ENCODE measurements around the gene ABCC10.

DNA sequence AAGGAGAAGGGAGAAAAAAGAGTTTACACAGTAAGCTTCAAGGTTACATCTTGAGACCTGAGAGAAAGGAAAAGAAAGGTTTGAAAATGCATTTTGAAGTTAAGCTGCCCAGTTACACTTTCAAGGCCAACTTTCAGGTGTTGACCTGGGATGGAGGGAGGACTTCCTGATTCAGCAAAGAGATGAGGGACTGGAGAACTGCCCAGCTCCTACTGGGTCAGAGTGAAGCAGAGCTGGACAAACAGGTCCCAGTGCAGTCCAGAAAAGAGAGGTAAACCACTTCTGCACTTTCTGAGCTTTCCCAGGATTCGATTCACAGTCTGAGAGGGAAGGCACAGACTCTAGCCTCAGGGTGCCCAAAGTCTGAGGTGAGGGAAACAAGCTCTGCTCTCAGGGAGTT lies 44.1 kb downstream of the ABCC10 start:
- TF ChIP-seq EZH2 (optimal IDR thresholded peaks at IDR 0.05; ENCODE audit: low read depth, low read length) (no peak), EZH2phosphoT487 (IDR thresholded peaks at IDR 0.05; ENCODE audit: low read length) (no peak)
- TF ChIP-seq, protein P1, sequence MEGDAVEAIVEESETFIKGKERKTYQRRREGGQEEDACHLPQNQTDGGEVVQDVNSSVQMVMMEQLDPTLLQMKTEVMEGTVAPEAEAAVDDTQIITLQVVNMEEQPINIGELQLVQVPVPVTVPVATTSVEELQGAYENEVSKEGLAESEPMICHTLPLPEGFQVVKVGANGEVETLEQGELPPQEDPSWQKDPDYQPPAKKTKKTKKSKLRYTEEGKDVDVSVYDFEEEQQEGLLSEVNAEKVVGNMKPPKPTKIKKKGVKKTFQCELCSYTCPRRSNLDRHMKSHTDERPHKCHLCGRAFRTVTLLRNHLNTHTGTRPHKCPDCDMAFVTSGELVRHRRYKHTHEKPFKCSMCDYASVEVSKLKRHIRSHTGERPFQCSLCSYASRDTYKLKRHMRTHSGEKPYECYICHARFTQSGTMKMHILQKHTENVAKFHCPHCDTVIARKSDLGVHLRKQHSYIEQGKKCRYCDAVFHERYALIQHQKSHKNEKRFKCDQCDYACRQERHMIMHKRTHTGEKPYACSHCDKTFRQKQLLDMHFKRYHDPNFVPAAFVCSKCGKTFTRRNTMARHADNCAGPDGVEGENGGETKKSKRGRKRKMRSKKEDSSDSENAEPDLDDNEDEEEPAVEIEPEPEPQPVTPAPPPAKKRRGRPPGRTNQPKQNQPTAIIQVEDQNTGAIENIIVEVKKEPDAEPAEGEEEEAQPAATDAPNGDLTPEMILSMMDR (IDR thresholded peaks at IDR 0.05; ENCODE audit: low read length): no peak

Data from MM.1S (cell line).